Heart right ventricle (tissue), 16 donors: ENCODE data around the gene CAPN13. TPM values are rescaled to one million over a fixed set of nuclear protein-coding genes. Genes with fewer than 3 reads are reported as not detected.

Source experiments
- ATAC-seq, 8 donors: fragments of 200-7000 bp; cut with Tn5 transposase; one replicate each; pipeline ENCODE4 v1.9.1; 2020; ENCODE audit warnings: mild to moderate bottlenecking in 8 of 8, moderate library complexity in 8 of 8, moderate number of reproducible peaks in 1 of 8
- DNase-seq, 2 donors: peaks; one replicate each; pipeline ENCODE4 v3.0.0-alpha.2; 2020
- H3K27ac ChIP-seq, 10 donors: fragments of 200-600 bp; sonication (generic) in 2 of 10; one replicate each; pipeline versions ENCODE4 v1.5.0 to v1.8.0; 2020 to 2022; ENCODE audit warnings: mild to moderate bottlenecking in 3 of 10
- H3K27me3 ChIP-seq, 7 donors: fragments of 200-600 bp; one replicate each; pipeline ENCODE4 v1.8.0; 2021 to 2022; ENCODE audit warnings: mild to moderate bottlenecking in 2 of 7
- H3K36me3 ChIP-seq, 9 donors: fragments of 200-600 bp; sonication (generic) in 1 of 9; one replicate each; pipeline versions ENCODE4 v1.5.0 to v1.8.0; 2020 to 2022; ENCODE audit warnings: mild to moderate bottlenecking in 2 of 9
- H3K4me1 ChIP-seq, 9 donors: fragments of 200-600 bp; sonication (generic) in 1 of 9; one replicate each; pipeline versions ENCODE4 v1.5.0 to v1.8.0; 2020 to 2022; ENCODE audit warnings: mild to moderate bottlenecking in 4 of 9
- H3K4me3 ChIP-seq, 10 donors: fragments of 200-600 bp; sonication (generic) in 2 of 10; one replicate each; pipeline versions ENCODE4 v1.5.0 to v1.8.0; 2020 to 2022; ENCODE audit warnings: mild to moderate bottlenecking in 7 of 10, moderate library complexity in 2 of 10
- H3K9me3 ChIP-seq, 11 donors: fragments of 200-600 bp in 10 of 11; sonication (generic) in 2 of 11; one replicate each; pipeline versions ENCODE4 v1.5.0 to v1.8.0; 2013 to 2022; ENCODE audit warnings: mild to moderate bottlenecking in 2 of 11, control low read depth in 1 of 11, moderate library complexity in 1 of 11
- WGBS, 2 donors: extraction: QIAGEN DNeasy Blood & Tissue Kit; methylation state at CpG; one replicate each; pipeline ENCODE4 v1.1.7; 2013; ENCODE audit warnings: inconsistent platforms in 1 of 2; 5-methylcytosine and 5-hydroxymethylcytosine counted together
- intact Hi-C, 10 donors: fragments of 100-400 bp; cut with DNase I; formaldehyde crosslinking; loops; one replicate each; pipeline versions ENCODE4 v1.11.1 to v1.14.2; 2022
- polyA plus RNA-seq, 2 donors: library from polyadenylated mRNA; stranded (reverse); fragments of 200-250 nt; gene quantifications; one replicate each; pipeline ENCODE4 v1.2.3, GENCODE V29; 2013
- total RNA-seq, 10 donors: library from RNA; stranded (reverse); fragmentation: NEBNext Ultra II Directional in 3 of 10; extraction: Animal tissue kit (Norgen Biotek cat#: 25700) in 3 of 10; gene quantifications; one replicate each; pipeline versions ENCODE4 v1.2.1 to v1.2.4, GENCODE V29; 2021 to 2023
- TF ChIP-seq, protein P1 (sequence below), 9 donors: fragments of 200-600 bp; sonication (generic) in 2 of 9; IDR thresholded peaks; one replicate each; pipeline versions ENCODE4 v1.5.0 to v1.8.0; 2021 to 2022; ENCODE audit warnings: antibody characterized with exemption in 9 of 9, mild to moderate bottlenecking in 5 of 9, moderate library complexity in 1 of 9
- donor health status: Arrhythmogenic right ventricular cardiomyopathy.
- donor health status: ischemic (EF 13 %, LVEDD 7.1; RV severe dilation, severe dysfunction).
- donor health status: healthy with polysubstance abuse.
- donor health status: DM: no; HTN: yes; CAD: no.
- donor health status: DM: no; HTN: no; CAD: no.
- donor health status: ischemic (EF 25% LVEDD 6.9; RV normal size, moderate dysfunction).
- donor health status: ischemic (EF 25% LVEDD 5.7; RV mildly dilated, moderate dysfunction).
- donor health status: healthy.
- donor health status: DM: yes; HTN: yes; CAD: no.
- donor health status: Ischemic cardiomyopathy.
- donor health status: ischemic (EF 35%, LVEDD 5.7; RV mildly dilated, moderate dysfunction).
- donor health status: nonischemic (EF 11% LVEDD 7.7; RV severe dilation, severe dysfunction).
- donor health status: DM: yes; HTN: yes; CAD: no.
- donor health status: PGD.
- donor health status: ischemic (EF 29% LVEDD 5.4; RV normal size, mild dysfunction).
- donor health status: nonischemic (EF 23%, LVEDD 6.1; RV moderate dilation, normal function).

Gene CAPN13
- total and polyA plus RNA-seq, 12 donors: 0.09 TPM; not detected in 11

GRCh38 chr2:30790879-30791278 is 16.4 kb downstream of the CAPN13 start:
- TF ChIP-seq, protein P1, sequence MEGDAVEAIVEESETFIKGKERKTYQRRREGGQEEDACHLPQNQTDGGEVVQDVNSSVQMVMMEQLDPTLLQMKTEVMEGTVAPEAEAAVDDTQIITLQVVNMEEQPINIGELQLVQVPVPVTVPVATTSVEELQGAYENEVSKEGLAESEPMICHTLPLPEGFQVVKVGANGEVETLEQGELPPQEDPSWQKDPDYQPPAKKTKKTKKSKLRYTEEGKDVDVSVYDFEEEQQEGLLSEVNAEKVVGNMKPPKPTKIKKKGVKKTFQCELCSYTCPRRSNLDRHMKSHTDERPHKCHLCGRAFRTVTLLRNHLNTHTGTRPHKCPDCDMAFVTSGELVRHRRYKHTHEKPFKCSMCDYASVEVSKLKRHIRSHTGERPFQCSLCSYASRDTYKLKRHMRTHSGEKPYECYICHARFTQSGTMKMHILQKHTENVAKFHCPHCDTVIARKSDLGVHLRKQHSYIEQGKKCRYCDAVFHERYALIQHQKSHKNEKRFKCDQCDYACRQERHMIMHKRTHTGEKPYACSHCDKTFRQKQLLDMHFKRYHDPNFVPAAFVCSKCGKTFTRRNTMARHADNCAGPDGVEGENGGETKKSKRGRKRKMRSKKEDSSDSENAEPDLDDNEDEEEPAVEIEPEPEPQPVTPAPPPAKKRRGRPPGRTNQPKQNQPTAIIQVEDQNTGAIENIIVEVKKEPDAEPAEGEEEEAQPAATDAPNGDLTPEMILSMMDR (IDR thresholded peaks at IDR 0.05): no peak
- Histone ChIP-seq H3K27me3 (peaks cover 0 to 32% (median 3%) of the 10 kb centered on the region in 7 donors), H3K9me3 (no peaks in the 10 kb centered on the region), H3K4me3 (no peak overlapping the region), H3K4me1 (no peaks in the 10 kb centered on the region), H3K27ac (no peak overlapping the region), H3K36me3 (no peaks in the 10 kb centered on the region)
- ATAC-seq: no peak
- 63 to 70% methylated on average over 3 of the region's 3 CpGs for WGBS, 2 donors
- DNase-seq: no peak
- intact Hi-C loops: no loop called here

- H3K4me1 ChIP-seq: no peaks in the 10 kb centered on the region
- TF ChIP-seq, protein P1 (IDR thresholded peaks at IDR 0.05): no peak
- 68 to 75% methylated on average over 4 of the region's 4 CpGs for WGBS, 2 donors
Observed at GRCh38 chr2:30789670-30790210, 17.5 kb downstream of the CAPN13 start.

DNA sequence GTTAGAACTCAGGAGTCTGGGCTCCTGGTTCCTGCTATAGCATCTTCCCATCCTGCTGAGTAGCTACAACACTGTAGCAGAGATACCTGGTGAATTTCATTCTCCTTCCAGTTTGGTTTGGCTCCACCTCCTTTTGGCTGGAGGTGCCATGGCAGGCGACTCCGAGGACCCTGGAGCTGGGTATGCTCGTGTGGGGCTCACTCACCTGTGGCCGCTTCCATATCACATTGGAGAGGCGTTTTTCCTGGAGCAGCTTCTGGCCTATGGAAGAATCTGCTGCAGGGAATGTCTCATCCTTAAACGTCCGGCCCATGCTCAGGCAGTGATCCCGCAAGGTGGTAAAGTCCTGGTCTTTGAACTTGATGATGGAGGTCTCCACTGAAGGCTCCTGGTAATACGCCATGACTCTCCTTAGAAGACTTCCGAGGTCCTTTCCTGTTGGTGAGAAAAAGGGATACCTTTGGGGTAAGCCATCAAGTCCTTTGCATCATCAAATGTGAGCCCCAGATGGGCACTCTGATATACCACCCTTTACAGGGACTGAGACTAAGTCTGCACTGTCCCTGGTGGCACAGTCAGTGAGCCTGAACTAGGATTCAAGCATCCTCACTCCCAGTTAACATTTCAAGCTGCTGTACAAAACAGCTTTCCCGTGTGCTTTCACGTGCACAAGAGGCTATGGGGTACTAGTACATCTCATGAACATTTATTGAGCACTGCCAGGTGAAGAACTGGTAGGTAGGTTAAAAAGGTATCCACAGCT is 20.1 kb downstream of the CAPN13 start:
- intact Hi-C loops: no loop called here
- Histone ChIP-seq H3K4me3 (no peak overlapping the region), H3K9me3 (no peaks in the 10 kb centered on the region), H3K4me1 (no peaks in the 10 kb centered on the region), H3K27me3 (peaks cover 0 to 35% (median 7%) of the 10 kb centered on the region in 7 donors), H3K36me3 (no peaks in the 10 kb centered on the region), H3K27ac (no peak overlapping the region)
- no peak for ATAC-seq
- TF ChIP-seq, protein P1 (IDR thresholded peaks at IDR 0.05): no peak
- no peak for DNase-seq
- 84 to 91% methylated on average over 12 of the region's 12 CpGs for WGBS, 2 donors

More at GRCh38 chr2:30789670-30790210, 17.5 kb downstream of the CAPN13 start:
- H3K27ac ChIP-seq: no peak overlapping the region
- H3K9me3 ChIP-seq: no peaks in the 10 kb centered on the region
- intact Hi-C loops: no loop called here
- no peak overlapping the region for H3K4me3 ChIP-seq
- no peak for ATAC-seq
- H3K36me3 ChIP-seq: no peaks in the 10 kb centered on the region
- DNase-seq: no peak
- H3K27me3 ChIP-seq: peaks cover 0 to 33% (median 7%) of the 10 kb centered on the region in 7 donors

GRCh38 chr2:30784682-30785081 is 22.6 kb downstream of the CAPN13 start:
- 84 to 87% methylated on average over 3 of the region's 3 CpGs for WGBS, 2 donors
- intact Hi-C loops: no loop called here
- TF ChIP-seq, protein P1 (IDR thresholded peaks at IDR 0.05): no peak
- Histone ChIP-seq H3K27ac (no peak overlapping the region), H3K27me3 (peaks cover 0 to 26% (median 7%) of the 10 kb centered on the region in 7 donors), H3K9me3 (no peaks in the 10 kb centered on the region), H3K36me3 (no peaks in the 10 kb centered on the region), H3K4me1 (no peaks in the 10 kb centered on the region), H3K4me3 (no peak overlapping the region)
- no peak for DNase-seq
- no peak for ATAC-seq
